ENCODE data around the gene FAM3A. TPM values are rescaled to one million over a fixed set of nuclear protein-coding genes. Genes with fewer than 3 reads are reported as not detected.

The FAM3A gene
- total RNA-seq, 1 experiment from 2014 or later = 25.0 TPM

DNA sequence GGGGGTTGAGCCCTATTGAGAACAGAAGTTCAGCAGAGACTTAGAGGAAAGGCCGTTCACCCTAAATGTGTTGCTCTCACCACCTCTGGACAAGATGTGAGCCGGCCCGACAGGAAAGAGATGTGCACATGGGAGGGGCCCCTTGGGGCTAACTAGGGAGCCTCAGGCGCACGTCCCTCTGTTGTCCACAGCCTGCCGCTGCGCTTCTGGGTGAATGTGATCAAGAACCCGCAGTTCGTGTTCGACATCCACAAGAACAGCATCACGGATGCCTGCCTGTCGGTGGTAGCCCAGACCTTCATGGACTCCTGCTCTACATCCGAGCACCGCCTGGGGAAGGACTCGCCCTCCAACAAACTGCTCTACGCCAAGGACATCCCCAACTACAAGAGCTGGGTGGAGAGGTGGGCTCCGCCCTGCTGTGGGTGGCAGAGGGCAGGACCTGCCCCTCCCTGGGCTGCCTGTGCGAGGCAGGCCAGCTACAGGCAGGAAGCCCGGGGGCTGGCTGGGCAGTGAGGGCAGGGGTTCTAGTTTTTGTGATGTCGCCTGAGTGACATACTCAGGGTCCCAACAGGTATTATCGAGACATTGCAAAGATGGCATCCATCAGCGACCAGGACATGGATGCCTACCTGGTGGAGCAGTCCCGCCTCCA, 45.0 kb downstream of the FAM3A start (continued):
- TF ChIP-seq, protein P1, sequence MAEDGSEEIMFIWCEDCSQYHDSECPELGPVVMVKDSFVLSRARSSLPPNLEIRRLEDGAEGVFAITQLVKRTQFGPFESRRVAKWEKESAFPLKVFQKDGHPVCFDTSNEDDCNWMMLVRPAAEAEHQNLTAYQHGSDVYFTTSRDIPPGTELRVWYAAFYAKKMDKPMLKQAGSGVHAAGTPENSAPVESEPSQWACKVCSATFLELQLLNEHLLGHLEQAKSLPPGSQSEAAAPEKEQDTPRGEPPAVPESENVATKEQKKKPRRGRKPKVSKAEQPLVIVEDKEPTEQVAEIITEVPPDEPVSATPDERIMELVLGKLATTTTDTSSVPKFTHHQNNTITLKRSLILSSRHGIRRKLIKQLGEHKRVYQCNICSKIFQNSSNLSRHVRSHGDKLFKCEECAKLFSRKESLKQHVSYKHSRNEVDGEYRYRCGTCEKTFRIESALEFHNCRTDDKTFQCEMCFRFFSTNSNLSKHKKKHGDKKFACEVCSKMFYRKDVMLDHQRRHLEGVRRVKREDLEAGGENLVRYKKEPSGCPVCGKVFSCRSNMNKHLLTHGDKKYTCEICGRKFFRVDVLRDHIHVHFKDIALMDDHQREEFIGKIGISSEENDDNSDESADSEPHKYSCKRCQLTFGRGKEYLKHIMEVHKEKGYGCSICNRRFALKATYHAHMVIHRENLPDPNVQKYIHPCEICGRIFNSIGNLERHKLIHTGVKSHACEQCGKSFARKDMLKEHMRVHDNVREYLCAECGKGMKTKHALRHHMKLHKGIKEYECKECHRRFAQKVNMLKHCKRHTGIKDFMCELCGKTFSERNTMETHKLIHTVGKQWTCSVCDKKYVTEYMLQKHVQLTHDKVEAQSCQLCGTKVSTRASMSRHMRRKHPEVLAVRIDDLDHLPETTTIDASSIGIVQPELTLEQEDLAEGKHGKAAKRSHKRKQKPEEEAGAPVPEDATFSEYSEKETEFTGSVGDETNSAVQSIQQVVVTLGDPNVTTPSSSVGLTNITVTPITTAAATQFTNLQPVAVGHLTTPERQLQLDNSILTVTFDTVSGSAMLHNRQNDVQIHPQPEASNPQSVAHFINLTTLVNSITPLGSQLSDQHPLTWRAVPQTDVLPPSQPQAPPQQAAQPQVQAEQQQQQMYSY (CRISPR knock-in tag; IDR thresholded peaks at IDR 0.05) = no peak
- TF ChIP-seq NFATC4 (CRISPR knock-in tag; IDR thresholded peaks at IDR 0.05) (no peak), SMAD4 (CRISPR knock-in tag; IDR thresholded peaks at IDR 0.05) (no peak), NR3C1 (CRISPR knock-in tag; conservative IDR thresholded peaks at IDR 0.05; ENCODE audit: low read depth) (no peak)
- TF ChIP-seq, protein P2, sequence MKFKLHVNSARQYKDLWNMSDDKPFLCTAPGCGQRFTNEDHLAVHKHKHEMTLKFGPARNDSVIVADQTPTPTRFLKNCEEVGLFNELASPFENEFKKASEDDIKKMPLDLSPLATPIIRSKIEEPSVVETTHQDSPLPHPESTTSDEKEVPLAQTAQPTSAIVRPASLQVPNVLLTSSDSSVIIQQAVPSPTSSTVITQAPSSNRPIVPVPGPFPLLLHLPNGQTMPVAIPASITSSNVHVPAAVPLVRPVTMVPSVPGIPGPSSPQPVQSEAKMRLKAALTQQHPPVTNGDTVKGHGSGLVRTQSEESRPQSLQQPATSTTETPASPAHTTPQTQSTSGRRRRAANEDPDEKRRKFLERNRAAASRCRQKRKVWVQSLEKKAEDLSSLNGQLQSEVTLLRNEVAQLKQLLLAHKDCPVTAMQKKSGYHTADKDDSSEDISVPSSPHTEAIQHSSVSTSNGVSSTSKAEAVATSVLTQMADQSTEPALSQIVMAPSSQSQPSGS (CRISPR knock-in tag; IDR thresholded peaks at IDR 0.05; ENCODE audit: borderline replicate concordance, low read depth) = no peak
- TF ChIP-seq, protein P3, sequence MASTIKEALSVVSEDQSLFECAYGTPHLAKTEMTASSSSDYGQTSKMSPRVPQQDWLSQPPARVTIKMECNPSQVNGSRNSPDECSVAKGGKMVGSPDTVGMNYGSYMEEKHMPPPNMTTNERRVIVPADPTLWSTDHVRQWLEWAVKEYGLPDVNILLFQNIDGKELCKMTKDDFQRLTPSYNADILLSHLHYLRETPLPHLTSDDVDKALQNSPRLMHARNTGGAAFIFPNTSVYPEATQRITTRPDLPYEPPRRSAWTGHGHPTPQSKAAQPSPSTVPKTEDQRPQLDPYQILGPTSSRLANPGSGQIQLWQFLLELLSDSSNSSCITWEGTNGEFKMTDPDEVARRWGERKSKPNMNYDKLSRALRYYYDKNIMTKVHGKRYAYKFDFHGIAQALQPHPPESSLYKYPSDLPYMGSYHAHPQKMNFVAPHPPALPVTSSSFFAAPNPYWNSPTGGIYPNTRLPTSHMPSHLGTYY (CRISPR knock-in tag; IDR thresholded peaks at IDR 0.05) = no peak
- TF ChIP-seq, protein P4, sequence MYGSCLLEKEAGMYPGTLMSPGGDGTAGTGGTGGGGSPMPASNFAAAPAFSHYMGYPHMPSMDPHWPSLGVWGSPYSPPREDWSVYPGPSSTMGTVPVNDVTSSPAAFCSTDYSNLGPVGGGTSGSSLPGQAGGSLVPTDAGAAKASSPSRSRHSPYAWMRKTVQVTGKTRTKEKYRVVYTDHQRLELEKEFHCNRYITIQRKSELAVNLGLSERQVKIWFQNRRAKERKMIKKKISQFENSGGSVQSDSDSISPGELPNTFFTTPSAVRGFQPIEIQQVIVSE (CRISPR knock-in tag; IDR thresholded peaks at IDR 0.05; ENCODE audit: borderline replicate concordance) = no peak

DNA sequence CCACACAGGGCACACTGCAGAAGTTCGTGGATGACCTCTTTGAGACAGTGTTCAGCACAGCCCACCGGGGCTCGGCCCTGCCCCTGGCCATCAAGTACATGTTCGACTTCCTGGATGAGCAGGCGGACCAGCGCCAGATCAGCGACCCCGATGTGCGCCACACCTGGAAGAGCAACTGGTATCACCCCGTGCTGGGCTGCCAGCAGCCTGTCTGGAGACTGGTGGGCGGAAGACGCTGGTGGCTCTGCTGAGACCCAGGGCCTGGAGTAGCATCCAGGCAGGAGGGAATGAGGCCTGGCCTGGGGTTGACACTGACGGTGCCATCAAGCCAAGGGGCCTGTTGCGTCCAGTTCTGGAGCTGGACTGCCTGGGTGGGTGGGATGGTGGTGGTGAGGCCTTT, 45.6 kb downstream of the FAM3A start:
- CTCF ChIA-PET = no interaction called here
- H3K9me3 Mint-ChIP-seq = no peaks in the 10 kb centered on the region
- no peak for ATAC-seq
- no peak for DNase-seq (ENCODE audit: low spot score)
- H3K27me3 Mint-ChIP-seq (ENCODE audit: low read depth) = no peaks in the 10 kb centered on the region
- TF ChIP-seq CREB1 (CRISPR knock-in tag; IDR thresholded peaks at IDR 0.05) = no peak
- no peak for TF ChIP-seq EMX1 (CRISPR knock-in tag; IDR thresholded peaks at IDR 0.05)
- no peak for TF ChIP-seq NFATC4 (CRISPR knock-in tag; IDR thresholded peaks at IDR 0.05)
- TF ChIP-seq, protein P5, sequence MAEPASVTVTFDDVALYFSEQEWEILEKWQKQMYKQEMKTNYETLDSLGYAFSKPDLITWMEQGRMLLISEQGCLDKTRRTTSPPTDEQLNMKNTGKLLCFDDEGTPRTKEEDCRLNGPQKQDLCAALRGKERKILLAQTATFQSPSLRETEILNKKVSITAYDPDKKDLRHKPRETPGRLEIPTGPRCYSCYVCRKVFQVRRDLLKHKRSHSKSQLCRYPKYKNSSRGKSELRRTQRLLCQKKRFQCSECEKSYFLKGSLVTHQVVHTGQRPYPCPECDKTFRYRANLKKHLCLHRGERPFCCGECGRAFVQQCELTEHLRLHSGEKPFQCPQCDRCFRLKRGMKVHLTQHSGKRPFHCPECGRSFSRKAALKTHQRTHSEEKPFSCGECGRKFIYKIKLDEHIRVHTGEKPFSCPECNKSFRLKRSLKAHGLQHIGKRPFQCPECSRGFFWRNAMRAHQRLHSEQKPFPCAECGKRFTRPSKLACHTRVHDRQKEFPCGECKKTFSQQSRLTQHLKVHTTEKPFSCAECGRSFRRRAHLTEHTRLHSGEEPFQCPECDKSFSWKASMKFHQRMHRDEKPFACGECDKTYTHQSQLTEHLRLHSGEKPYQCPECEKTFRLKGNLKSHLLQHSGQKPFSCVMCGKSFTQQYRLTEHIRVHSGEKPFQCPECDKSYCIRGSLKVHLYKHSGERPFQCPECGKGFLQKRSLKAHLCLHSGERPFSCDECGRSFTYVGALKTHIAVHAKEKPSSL (CRISPR knock-in tag; conservative IDR thresholded peaks at IDR 0.05) = no peak
- TF ChIP-seq, protein P3 (CRISPR knock-in tag; IDR thresholded peaks at IDR 0.05) = no peak
- no peak for TF ChIP-seq KAT7 (CRISPR knock-in tag; IDR thresholded peaks at IDR 0.05; ENCODE audit: borderline replicate concordance)
- no peak for TF ChIP-seq SOX15 (CRISPR knock-in tag; IDR thresholded peaks at IDR 0.05)
- TF ChIP-seq GRHL2 (CRISPR knock-in tag; IDR thresholded peaks at IDR 0.05; ENCODE audit: insufficient replicate concordance, severe bottlenecking) = no peak
- TF ChIP-seq CREM (CRISPR knock-in tag; IDR thresholded peaks at IDR 0.05) = no peak
- no peak for TF ChIP-seq ELF4 (CRISPR knock-in tag; IDR thresholded peaks at IDR 0.05; ENCODE audit: low read depth)
- TF ChIP-seq, protein P6, sequence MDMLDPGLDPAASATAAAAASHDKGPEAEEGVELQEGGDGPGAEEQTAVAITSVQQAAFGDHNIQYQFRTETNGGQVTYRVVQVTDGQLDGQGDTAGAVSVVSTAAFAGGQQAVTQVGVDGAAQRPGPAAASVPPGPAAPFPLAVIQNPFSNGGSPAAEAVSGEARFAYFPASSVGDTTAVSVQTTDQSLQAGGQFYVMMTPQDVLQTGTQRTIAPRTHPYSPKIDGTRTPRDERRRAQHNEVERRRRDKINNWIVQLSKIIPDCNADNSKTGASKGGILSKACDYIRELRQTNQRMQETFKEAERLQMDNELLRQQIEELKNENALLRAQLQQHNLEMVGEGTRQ (CRISPR knock-in tag; IDR thresholded peaks at IDR 0.05) = no peak
- no peak for TF ChIP-seq MYBL2 (CRISPR knock-in tag; IDR thresholded peaks at IDR 0.05)
- no peaks in the 10 kb centered on the region for H3K4me1 Mint-ChIP-seq
- H3K4me3 Mint-ChIP-seq = no peak overlapping the region
- POLR2A ChIA-PET = no interaction called here
- 0 out of 2 replicates have a peak, but pooled peaks cover 2% of the 10 kb centered on the region for H3K36me3 Mint-ChIP-seq
- no peak overlapping the region for H3K27ac Mint-ChIP-seq
